Esophagus (tissue), 2 donors: ENCODE results near the gene CSTF2. TPM values are rescaled to one million over a fixed set of nuclear protein-coding genes. Genes with fewer than 3 reads are reported as not detected.
A peak's percentile ranks its signal among the peaks of the same experiment; 100 is the strongest.

Experiments
- H3K27ac ChIP-seq, 2 donors: one replicate each; pipeline ENCODE4 v1.5.1; 2013; ENCODE audit warnings: low read depth in 2 of 2, mild to moderate bottlenecking in 2 of 2, inconsistent platforms in 1 of 2, low read length in 1 of 2, moderate library complexity in 1 of 2
- H3K27me3 ChIP-seq, 2 donors: one replicate each; pipeline ENCODE4 v1.6.1; 2013; ENCODE audit warnings: low read length in 2 of 2, control low read depth in 1 of 2, mild to moderate bottlenecking in 1 of 2; ENCODE audit not compliant: insufficient read depth in 2 of 2, control insufficient read depth in 1 of 2
- H3K36me3 ChIP-seq, 2 donors: one replicate each; pipeline ENCODE4 v1.6.1; 2013; ENCODE audit warnings: low read length in 1 of 2; ENCODE audit not compliant: control insufficient read depth in 2 of 2, insufficient read depth in 2 of 2
- H3K4me1 ChIP-seq, 2 donors: one replicate each; pipeline ENCODE4 v1.6.1; 2013; ENCODE audit warnings: low read length in 1 of 2; ENCODE audit not compliant: control insufficient read depth in 2 of 2, insufficient read depth in 2 of 2
- H3K4me3 ChIP-seq, 2 donors: one replicate each; pipeline ENCODE4 v1.5.1; 2013; ENCODE audit warnings: low read length in 2 of 2, mild to moderate bottlenecking in 2 of 2, low read depth in 1 of 2, moderate library complexity in 1 of 2
- H3K9me3 ChIP-seq, 2 donors: one replicate each; pipeline ENCODE4 v1.6.1; 2013; ENCODE audit warnings: mild to moderate bottlenecking in 2 of 2, low read depth in 1 of 2, low read length in 1 of 2, moderate library complexity in 1 of 2; ENCODE audit not compliant: control insufficient read depth in 2 of 2, insufficient read depth in 1 of 2
- WGBS, 2 donors: extraction: QIAGEN DNeasy Blood & Tissue Kit; methylation state at CpG; one replicate each; pipeline ENCODE4 v1.1.7; 2013; 5-methylcytosine and 5-hydroxymethylcytosine counted together
- polyA plus RNA-seq, 2 donors: library from polyadenylated mRNA; stranded (reverse); fragments of 200-250 nt; gene quantifications; one replicate each; pipeline ENCODE4 v1.2.3, GENCODE V29; 2013
- donor health status: healthy with polysubstance abuse.
- donor health status: Bipolar disorder and iron deficiency.

The CSTF2 gene
- polyA plus RNA-seq, 2 donors = 12.1 to 21.5 TPM

GRCh38 chrX:100819534-100819836 lies 706 bp upstream of the CSTF2 start:
- WGBS, 2 donors = 11 to 42% methylated on average over 15 of the region's 15 CpGs
- Histone ChIP-seq H3K4me1 (no peaks in the 10 kb centered on the region), H3K9me3 (peaks cover 0 to 4% of the 10 kb centered on the region in 2 donors), H3K27ac (peak overlapping the region; percentile 68 to 81), H3K27me3 (peaks cover 0 to 5% of the 10 kb centered on the region in 2 donors), H3K36me3 (peaks cover 0 to 2% of the 10 kb centered on the region in 2 donors), H3K4me3 (peak overlapping the region; percentile 56 to 75)

- H3K9me3 ChIP-seq = peaks cover 0 to 3% of the 10 kb centered on the region in 2 donors
- H3K4me3 ChIP-seq = no peak overlapping the region
- H3K27ac ChIP-seq = no peak overlapping the region
- peaks cover 0 to 18% of the 10 kb centered on the region in 2 donors for H3K36me3 ChIP-seq
- no peaks in the 10 kb centered on the region for H3K4me1 ChIP-seq
- 36 to 57% methylated on average over 2 of the region's 2 CpGs for WGBS, 2 donors
- no peaks in the 10 kb centered on the region for H3K27me3 ChIP-seq
Observed at GRCh38 chrX:100829730-100830129, 9.5 kb downstream of the CSTF2 start.

GRCh38 chrX:100830143-100830542 lies 10.0 kb downstream of the CSTF2 start:
- 70 to 79% methylated on average over 5 of the region's 5 CpGs for WGBS, 2 donors
- Histone ChIP-seq H3K36me3 (peaks cover 0 to 18% of the 10 kb centered on the region in 2 donors), H3K4me3 (no peak overlapping the region), H3K27me3 (no peaks in the 10 kb centered on the region), H3K9me3 (peaks cover 0 to 3% of the 10 kb centered on the region in 2 donors), H3K4me1 (no peaks in the 10 kb centered on the region), H3K27ac (no peak overlapping the region)

- peaks cover 0 to 18% of the 10 kb centered on the region in 2 donors for H3K36me3 ChIP-seq
Observed at GRCh38 chrX:100830547-100830946, 10.4 kb downstream of the CSTF2 start.

GRCh38 chrX:100831219-100831946 lies 11.2 kb downstream of the CSTF2 start:
- H3K9me3 ChIP-seq = peaks cover 0 to 3% of the 10 kb centered on the region in 2 donors
- peak overlapping the region in 1 of 2 donors; percentile 56 for H3K27ac ChIP-seq
- no peaks in the 10 kb centered on the region for H3K4me1 ChIP-seq
- WGBS, 2 donors = 81 to 90% methylated on average over 9 of the region's 9 CpGs
- no peak overlapping the region for H3K4me3 ChIP-seq
- peaks cover 0 to 18% of the 10 kb centered on the region in 2 donors for H3K36me3 ChIP-seq
- no peaks in the 10 kb centered on the region for H3K27me3 ChIP-seq

More at GRCh38 chrX:100830547-100830946, 10.4 kb downstream of the CSTF2 start:
- WGBS, 2 donors = 84 to 90% methylated on average over 9 of the region's 9 CpGs
- no peaks in the 10 kb centered on the region for H3K27me3 ChIP-seq
- H3K9me3 ChIP-seq = peaks cover 0 to 3% of the 10 kb centered on the region in 2 donors
- H3K27ac ChIP-seq = no peak overlapping the region
- H3K4me1 ChIP-seq = no peaks in the 10 kb centered on the region
- no peak overlapping the region for H3K4me3 ChIP-seq

GRCh38 chrX:100850317-100850716 lies 30.1 kb downstream of the CSTF2 start:
- H3K36me3 ChIP-seq = no peaks in the 10 kb centered on the region
- no peak overlapping the region for H3K4me3 ChIP-seq
- H3K4me1 ChIP-seq = no peaks in the 10 kb centered on the region
- H3K27ac ChIP-seq = no peak overlapping the region
- no peaks in the 10 kb centered on the region for H3K27me3 ChIP-seq
- WGBS, 2 donors = 59 to 64% methylated on average over 4 of the region's 4 CpGs
- no peaks in the 10 kb centered on the region for H3K9me3 ChIP-seq

GRCh38 chrX:100852810-100853209 lies 32.6 kb downstream of the CSTF2 start:
- no peaks in the 10 kb centered on the region for H3K9me3 ChIP-seq
- H3K27me3 ChIP-seq = no peaks in the 10 kb centered on the region
- H3K4me1 ChIP-seq = no peaks in the 10 kb centered on the region
- WGBS, 2 donors = 38 to 54% methylated on average over 2 of the region's 2 CpGs
- H3K4me3 ChIP-seq = no peak overlapping the region
- H3K36me3 ChIP-seq = no peaks in the 10 kb centered on the region
- H3K27ac ChIP-seq = no peak overlapping the region

GRCh38 chrX:100863326-100863864 lies 43.2 kb downstream of the CSTF2 start:
- WGBS, 2 donors = 52 to 68% methylated on average over 6 of the region's 6 CpGs

GRCh38 chrX:100864657-100865391 lies 44.6 kb downstream of the CSTF2 start:
- Histone ChIP-seq H3K9me3 (no peaks in the 10 kb centered on the region), H3K27ac (peak overlapping the region; percentile 15 to 21), H3K36me3 (no peaks in the 10 kb centered on the region), H3K27me3 (no peaks in the 10 kb centered on the region), H3K4me1 (peaks cover 0 to 2% of the 10 kb centered on the region in 2 donors), H3K4me3 (no peak overlapping the region)
- whole genome bisulfite sequencing, 2 donors = 51 to 62% methylated on average over 2 of the region's 2 CpGs

More at GRCh38 chrX:100863326-100863864, 43.2 kb downstream of the CSTF2 start:
- H3K4me3 ChIP-seq = no peak overlapping the region
- no peaks in the 10 kb centered on the region for H3K36me3 ChIP-seq
- no peak overlapping the region for H3K27ac ChIP-seq
- H3K9me3 ChIP-seq = no peaks in the 10 kb centered on the region
- H3K27me3 ChIP-seq = no peaks in the 10 kb centered on the region
- H3K4me1 ChIP-seq = peaks cover 0 to 2% of the 10 kb centered on the region in 2 donors
